Measurements from ENCODE around the gene KRTAP4-7.
A peak's percentile ranks its signal among the peaks of the same experiment; 100 is the strongest.
"Not testable (repeated sequence)": the region's sequence is repeated elsewhere in the genome, so short reads cannot be mapped to it uniquely, and the experiment has no call there.

Gene KRTAP4-7

DNA sequence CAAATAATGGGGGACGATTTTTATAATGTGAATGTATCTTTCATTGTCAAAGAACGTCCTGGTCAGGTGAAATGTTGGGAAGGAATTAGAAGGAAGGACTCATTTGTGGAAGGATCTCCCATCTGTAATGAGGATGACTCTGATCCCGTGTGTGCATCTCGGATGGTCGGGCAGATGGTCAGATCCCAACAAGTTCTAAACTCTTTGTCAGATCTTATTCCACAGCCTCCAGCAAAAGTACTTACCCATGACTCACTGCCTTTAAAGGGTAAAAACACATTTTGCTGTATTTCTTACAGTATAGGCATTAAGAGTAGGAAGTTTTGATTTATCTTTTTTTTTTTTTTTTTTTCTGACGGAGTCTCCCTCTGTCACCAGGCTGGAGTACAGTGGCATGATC is 14.5 kb downstream of the KRTAP4-7 start:
- peak; percentile 86 for DNase-seq (ENCODE audit: low read depth)
- TF ChIP-seq, protein P1, sequence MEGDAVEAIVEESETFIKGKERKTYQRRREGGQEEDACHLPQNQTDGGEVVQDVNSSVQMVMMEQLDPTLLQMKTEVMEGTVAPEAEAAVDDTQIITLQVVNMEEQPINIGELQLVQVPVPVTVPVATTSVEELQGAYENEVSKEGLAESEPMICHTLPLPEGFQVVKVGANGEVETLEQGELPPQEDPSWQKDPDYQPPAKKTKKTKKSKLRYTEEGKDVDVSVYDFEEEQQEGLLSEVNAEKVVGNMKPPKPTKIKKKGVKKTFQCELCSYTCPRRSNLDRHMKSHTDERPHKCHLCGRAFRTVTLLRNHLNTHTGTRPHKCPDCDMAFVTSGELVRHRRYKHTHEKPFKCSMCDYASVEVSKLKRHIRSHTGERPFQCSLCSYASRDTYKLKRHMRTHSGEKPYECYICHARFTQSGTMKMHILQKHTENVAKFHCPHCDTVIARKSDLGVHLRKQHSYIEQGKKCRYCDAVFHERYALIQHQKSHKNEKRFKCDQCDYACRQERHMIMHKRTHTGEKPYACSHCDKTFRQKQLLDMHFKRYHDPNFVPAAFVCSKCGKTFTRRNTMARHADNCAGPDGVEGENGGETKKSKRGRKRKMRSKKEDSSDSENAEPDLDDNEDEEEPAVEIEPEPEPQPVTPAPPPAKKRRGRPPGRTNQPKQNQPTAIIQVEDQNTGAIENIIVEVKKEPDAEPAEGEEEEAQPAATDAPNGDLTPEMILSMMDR (IDR thresholded peaks at IDR 0.05; ENCODE audit: insufficient read depth, low read depth, low read length, missing control alignments) = no peak
- H3K4me3 ChIP-seq (ENCODE audit: low read length) = no peak overlapping the region

DNA sequence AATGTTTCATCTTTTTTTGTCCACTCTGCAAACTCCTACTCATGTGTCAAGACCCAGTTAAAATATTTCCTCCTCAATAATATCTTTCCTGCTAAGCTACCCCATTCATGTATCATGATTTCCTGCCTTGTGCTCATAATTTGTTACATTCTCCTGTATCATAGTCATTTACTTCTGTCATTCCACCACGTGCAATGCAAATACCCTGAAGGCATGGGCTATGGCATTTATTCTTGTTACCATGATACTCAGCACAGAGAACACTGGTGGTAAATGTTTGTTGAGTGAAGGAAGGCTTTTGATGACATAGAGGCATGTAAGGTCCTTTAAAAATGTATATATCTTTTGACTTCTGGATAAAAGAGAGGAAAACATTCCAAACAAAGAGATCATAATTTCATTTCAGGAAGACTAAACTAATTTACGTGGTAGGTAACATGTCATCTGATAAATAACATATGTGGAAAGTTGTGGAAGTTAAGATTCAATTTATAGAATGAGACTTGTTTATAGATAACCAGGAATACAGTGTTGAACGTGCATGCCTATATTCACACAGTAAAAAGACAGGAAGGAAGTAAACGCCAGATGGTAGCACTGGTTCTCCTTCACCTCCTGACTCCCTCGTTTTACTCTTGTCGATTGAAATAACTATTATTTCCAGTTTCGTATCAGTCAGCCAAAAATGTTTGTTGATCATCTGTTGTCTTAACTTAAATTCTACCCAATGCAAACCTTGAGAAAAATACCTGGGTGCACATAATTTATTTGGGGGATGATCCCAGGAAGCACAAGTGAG is 15.9 kb downstream of the KRTAP4-7 start:
- H3K4me3 ChIP-seq (ENCODE audit: low read length) = not testable (repeated sequence)
- DNase-seq (ENCODE audit: low read depth) = peak; percentile 91

DNA sequence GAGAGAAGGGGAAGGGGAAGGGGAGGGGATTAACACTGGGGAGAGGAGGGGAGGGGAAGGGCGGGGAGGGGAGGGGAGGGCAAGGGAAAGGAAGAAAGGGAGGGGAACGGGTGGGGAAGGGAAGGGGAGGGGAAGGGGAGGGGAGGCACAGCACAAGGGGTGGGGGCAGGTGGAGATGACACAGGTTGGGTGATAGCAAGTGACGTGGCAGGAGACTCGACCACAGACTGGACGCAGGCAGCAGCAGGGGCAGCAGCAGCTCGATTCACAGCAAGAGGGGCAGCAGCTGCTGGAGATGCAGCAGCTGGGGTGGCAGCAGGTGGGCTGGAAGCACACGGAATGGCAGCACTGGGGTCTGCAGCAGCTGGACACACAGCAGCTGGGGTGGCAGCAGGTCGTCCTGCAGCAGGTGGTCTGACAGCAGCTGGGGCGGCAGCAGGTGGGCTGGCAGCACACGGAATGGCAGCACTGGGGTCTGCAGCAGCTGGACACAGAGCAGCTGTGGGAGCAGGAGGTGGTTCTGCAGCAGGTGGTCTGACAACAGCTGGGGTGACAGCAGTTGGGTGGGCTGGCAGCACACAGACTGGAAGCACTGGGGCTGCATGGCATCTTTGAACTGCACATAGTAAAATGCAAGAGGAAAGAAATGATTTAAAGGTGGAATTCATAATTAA is 17.8 kb downstream of the KRTAP4-7 start, which contains the start of gene KRTAP4-16:
Gene KRTAP4-16 (minus strand): TSS at position 624 of the 674 bp plus-strand sequence. CDS start 0 bp downstream, at position 624.
- DNase-seq (ENCODE audit: low read depth) = no peak
- TF ChIP-seq, protein P1 (IDR thresholded peaks at IDR 0.05; ENCODE audit: insufficient read depth, low read depth, low read length, missing control alignments) = no peak
- no peak within 1 kb of the TSS for H3K4me3 ChIP-seq (ENCODE audit: low read length)

DNA sequence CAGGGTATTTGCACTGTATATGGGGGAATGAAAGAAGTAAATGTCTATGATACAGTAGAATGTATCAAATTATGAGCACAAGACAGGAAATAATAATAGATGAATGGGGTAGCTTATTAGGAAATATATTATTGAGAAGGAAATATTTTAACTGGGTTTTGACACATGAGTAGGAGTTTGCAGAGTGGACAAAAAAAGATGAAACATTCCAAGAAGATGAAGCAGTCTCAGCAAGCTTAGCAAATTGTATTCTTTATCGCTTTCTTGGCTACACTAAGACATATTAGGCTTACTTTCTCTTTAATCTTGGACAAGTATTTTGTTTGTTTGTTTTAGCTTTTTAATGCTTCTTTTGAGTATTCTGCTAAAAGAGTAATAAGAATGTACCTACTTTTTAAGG is 19.9 kb downstream of the KRTAP4-7 start:
- no peak overlapping the region for H3K4me3 ChIP-seq (ENCODE audit: low read length)
- no peak for DNase-seq (ENCODE audit: low read depth)
- TF ChIP-seq, protein P1 (IDR thresholded peaks at IDR 0.05; ENCODE audit: insufficient read depth, low read depth, low read length, missing control alignments) = no peak

DNA sequence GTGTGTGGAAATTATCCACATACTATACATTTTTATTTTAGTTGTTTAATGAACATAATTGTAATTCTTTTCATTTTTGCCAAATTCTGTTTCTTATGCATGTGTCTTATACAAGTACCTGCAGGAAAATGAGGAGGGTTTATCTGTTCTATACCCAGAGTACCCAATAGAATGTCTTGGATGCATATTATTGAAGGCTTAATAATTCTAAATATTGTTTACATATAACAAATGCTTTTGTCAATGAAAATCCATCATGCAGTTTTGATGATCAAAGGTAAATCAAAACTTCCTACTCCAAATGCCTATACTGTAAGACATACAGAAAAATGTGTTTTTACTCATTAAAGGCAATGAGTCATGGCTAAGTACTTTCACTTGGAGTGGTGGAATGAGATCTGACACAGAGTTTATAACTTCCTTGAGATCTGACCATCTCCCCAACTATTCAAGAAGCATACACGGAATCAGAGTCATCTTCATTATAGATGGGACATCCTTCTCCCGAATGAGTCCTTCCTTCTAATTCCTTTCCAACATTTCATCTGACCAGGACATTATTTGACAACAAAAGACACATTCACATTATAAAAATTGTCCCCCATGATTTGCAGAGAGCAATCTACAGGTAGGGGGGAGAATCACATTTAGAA is 20.6 kb downstream of the KRTAP4-7 start:
- peak; percentile 65 for DNase-seq (ENCODE audit: low read depth)
- H3K4me3 ChIP-seq (ENCODE audit: low read length) = not testable (repeated sequence)

DNA sequence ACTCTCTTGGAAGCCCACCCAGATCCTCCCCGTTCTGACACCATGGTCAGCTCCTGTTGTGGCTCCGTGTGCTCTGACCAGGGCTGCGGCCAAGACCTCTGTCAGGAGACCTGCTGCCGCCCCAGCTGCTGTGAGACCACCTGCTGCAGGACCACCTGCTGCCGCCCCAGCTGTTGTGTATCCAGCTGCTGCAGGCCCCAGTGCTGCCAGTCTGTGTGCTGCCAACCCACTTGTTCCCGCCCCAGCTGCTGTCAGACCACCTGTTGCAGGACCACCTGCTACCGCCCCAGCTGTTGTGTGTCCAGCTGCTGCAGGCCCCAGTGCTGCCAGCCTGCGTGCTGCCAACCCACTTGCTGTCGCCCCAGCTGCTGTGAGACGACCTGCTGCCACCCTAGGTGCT is 21.4 kb downstream of the KRTAP4-7 start, which contains the start of gene KRTAP4-9:
Gene KRTAP4-9 (plus strand): TSS at position 43 of the 400 bp plus-strand sequence. CDS start 0 bp downstream, at position 43.
- DNase-seq (ENCODE audit: low read depth); H3K4me3 ChIP-seq (ENCODE audit: low read length): not testable (repeated sequence)

DNA sequence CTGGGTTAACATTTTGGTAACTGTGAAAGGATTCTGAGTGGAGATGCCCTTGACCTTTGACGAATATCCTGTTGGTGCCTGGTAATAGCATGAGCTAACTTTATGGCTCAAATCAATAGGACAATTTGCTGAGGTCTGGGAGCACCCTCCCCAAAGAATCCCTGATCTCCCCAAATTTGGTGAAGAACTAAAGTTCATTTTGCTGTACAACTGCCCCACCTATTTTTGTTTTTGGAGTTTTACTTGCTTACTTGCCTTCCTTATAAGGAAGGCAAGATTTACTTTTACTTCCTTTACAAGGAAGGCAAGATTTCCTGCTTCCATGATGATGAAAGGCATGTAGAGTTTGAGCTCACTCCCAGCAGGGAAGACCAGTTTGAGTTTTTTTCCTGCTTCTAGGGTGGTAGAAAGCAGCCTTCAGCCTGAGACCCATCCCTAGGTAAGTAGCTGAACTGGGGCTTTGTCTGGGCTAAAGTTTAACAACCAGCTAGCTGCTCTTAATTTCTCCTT is 24.0 kb downstream of the KRTAP4-7 start:
- TF ChIP-seq, protein P1 (IDR thresholded peaks at IDR 0.05; ENCODE audit: insufficient read depth, low read depth, low read length, missing control alignments) = no peak
- no peak for DNase-seq (ENCODE audit: low read depth)
- no peak overlapping the region for H3K4me3 ChIP-seq (ENCODE audit: low read length)

DNA sequence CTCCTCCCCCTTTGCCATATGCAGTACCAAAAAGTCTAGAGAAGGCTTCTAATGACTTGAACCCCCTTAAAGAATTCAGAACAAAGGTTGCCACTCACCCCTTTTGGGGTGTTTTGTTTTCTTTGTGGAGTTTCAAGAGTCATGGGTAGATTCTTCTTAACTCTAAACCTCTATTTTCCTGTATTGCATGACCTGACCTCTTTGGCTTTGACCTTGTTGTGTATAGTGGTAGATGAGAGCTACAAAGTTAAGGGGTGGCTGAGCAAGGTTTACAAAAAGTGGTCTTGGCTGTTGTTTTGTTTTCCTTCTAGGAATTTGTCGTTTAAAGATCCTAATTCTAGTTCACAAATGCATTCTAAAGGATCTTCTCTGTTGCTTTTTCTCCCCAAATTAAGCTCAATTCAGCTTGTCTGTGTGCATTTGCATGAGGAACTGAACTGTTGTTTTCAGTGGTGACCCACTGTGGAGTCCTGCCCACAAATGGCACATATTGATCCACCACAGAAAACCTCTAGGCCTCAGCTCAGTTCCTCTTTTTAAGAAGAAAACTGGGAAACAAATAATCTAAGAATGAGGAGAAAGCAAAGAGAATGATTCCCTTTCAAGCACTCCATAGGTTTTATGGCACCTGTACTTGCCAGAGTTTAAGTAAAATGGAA is 24.9 kb downstream of the KRTAP4-7 start:
- DNase-seq (ENCODE audit: low read depth); H3K4me3 ChIP-seq (ENCODE audit: low read length): not testable (repeated sequence)
